Measurements from ENCODE around the gene BRIP1.
"Not testable (repeated sequence)": the region's sequence is repeated elsewhere in the genome, so short reads cannot be mapped to it uniquely, and the experiment has no call there.

BRIP1 gene

DNA sequence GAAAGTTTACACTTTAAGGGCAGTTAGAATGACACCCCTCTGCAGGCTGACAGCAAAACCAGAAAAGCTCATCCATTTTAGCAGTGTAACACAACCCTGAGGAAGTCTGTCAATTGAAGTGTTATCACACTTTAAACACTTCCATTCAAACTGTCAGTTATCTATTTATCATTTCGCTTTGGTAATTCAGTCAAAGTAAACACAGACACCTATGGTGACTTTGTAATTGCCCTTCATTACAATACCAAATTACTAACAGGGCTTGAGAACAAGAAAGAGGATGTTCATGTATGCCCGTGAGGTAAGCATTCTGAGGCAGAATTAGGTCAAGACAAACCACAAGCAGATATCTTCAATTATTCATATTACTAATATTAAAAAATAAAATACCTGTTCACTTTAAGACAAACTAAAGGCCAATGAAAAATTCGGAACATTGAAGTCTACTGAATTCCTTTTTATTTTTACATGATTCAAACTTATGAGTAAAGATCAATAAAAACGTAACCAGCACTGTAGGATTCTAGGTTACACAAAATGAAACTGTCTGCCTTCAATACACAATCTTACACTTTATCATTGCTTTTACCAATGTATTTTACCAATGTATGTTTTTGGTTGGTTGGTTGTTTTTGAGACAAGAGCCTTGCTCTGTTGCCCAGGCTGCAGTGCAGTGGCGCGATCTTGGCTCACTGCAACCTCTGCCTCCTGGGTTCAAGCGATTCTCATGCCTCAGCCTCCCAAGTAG, 57.1 kb downstream of the BRIP1 start:
- in situ Hi-C loops (cut with MboI; ENCODE audit: low sequenced_read_pairs), result no loop called here

DNA sequence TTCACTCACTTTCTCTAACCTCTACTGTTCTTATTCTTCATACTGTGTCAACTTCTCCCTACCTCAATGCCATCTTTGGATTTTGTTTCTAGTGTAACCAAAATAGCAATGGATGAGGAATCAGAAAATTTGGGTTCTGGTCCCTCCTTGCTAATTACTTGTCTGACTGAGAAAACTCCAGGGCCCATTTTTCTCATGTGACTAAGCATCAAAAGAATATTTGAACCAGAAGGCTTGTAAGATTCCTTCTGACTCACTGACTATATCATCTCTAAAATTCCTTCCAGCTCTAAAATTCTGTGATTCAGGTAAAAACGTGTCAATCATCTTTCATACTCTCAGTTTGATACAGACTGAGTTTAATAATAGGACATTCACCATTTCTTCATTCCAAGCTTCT, 57.9 kb downstream of the BRIP1 start:
- in situ Hi-C loops (cut with MboI; ENCODE audit: low sequenced_read_pairs), result no loop called here

DNA sequence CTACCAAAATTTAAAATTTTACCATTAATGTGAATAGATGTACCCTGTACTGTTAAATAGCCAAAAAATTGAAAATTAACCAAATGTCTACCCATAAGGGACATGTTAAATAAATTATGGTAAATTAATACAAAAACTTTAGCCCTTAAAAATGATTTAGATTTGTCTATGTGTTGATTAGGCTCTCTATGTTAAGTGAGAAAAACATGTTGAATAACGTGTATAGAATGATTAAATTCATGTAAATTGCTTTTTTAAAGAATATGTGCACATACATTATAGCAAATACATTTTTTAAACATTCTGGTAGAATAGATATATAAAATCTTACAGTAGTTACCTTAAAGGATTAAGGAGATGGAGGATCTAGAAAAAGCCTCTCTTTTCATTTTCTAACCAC, 59.5 kb downstream of the BRIP1 start:
- in situ Hi-C loops (cut with MboI; ENCODE audit: low sequenced_read_pairs), result no loop called here

DNA sequence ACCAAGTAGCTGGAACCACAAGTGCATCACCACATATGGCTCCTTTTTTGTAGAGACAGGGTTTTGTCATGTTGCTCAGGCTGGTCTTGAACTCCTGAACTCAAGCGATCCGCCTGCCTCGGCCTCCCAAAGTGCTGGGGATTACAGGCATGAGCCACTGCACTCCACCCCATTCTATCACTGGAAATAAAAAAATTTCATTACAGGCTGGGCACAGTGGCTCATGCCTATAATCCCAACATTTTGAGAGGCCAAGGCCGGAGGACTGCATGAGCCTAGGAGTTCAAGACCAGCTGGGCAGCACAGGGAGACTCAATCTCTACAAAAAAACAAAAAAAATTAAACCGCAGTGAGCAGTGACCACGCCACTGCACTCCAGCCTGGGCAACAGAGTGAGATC, 60.1 kb downstream of the BRIP1 start:
- in situ Hi-C loops (cut with MboI; ENCODE audit: low sequenced_read_pairs), result no loop called here

DNA sequence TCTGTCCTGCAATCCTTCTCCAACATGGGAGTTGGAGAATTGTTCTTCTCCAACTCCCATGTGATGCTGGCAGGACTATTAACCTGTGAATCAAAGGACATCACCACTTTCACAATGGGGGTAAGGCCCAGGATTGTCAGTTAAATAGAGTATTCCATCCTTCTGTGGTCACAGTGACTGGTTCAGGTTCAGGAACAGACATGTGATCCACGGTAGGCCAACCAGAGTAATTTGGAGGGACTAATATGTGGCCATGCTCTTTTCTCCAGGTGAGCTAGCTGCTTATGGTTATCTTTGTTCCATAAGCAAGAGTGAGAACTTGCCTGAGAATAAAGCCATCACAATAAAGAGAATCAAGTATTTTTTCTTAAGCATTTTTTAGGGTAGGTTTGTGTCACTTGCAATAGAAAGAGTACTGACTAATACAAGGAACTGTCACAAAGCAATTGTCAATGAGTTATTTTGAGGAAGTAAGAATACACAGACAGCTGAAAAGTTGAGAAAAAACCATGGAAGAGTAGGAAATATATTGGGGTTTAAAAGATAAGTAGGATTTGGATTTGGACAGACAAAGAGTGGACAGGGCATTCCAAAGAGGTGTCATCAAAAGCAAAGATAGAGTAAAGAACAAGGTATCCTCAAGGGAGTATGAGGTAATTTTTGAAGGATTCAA, 63.4 kb downstream of the BRIP1 start:
- in situ Hi-C loops (cut with MboI; ENCODE audit: low sequenced_read_pairs), result no loop called here

DNA sequence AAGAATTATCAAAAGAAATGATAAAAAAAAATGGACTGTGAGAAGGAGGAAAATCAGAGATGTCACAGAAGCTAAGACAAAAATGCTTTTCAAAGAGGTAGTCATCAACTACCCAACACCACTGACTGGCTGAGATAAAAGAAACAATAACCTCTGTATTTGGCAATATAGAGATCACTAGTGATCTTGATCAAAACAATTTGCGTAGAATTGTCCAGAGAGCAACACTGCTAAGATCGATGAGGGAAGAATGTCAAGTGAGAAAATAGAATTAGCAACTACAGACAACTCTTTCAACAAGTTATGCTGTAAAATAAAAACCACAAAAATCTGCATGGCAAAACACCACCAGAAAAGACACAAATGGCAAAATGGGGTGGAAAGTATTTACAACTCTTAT, 66.0 kb downstream of the BRIP1 start:
- in situ Hi-C loops (cut with MboI; ENCODE audit: low sequenced_read_pairs), result no loop called here

DNA sequence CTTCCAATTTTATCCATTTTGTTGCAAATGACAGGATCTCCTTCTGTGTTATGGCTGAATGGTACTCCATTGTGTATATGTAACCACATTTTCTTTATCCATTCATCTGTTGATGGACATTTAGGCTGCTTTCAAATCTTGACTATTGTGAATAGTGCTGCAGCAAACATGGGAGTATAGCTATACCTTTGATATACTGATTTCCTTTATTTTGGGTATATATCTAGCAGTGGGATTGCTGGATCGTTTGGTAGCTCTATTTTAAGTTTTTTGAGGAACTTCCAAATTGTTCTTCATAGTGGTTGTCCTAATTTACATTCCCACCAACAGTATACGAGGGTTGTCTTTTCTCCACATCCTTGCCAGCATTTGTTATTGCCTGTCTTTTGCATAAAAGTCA, 67.8 kb downstream of the BRIP1 start:
- in situ Hi-C loops (cut with MboI; ENCODE audit: low sequenced_read_pairs), result no loop called here

GRCh38 chr17:61794792-61795191, 68.5 kb downstream of the BRIP1 start:
- in situ Hi-C loops (cut with MboI; ENCODE audit: low sequenced_read_pairs), result no loop called here

DNA sequence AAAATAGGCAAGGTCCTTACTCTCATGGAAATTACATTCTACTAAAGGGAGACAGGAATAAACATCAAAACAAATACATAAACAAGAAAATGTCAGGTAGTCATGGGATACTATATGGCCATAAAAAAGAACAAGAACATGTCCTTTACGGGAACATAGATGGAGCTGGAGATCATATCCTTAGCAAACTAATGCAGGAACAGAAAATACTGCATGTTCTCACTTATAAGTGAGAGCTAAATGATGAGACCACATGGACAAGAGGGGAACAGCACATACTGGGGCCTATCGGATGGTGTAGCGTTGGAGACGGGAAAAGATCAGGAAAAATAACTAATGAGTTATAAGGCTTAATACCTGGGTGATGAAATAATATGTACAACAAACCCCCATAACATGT, 69.1 kb downstream of the BRIP1 start:
- in situ Hi-C loops (cut with MboI; ENCODE audit: low sequenced_read_pairs), result no loop called here

GRCh38 chr17:61793565-61793964, 69.8 kb downstream of the BRIP1 start:
- in situ Hi-C loops (cut with MboI; ENCODE audit: low sequenced_read_pairs), result no loop called here

- in situ Hi-C loops (cut with MboI; ENCODE audit: low sequenced_read_pairs), result no loop called here
These were observed 73.5 kb downstream of the BRIP1 start for GRCh38 chr17:61789872-61790271.

DNA sequence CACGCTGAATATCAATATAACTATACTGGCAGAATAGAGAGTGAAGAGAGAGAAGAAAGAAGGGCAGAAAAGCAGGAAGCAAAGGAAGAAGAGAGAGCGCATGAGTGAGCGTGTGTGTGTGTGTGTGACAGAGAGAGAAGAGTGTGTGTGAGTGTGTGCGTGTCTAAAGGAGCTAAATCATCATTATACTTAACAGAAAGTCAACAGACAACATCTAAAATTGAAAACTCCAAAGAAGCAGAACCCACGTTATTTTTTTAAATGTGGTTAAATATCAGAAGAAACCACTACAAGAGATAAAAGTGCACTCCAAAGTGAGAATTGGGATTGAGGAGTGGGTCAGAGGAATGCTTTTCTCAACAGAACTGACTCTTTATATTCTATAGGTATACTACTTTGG, 77.2 kb downstream of the BRIP1 start:
- in situ Hi-C loops (cut with MboI; ENCODE audit: low sequenced_read_pairs), result no loop called here

DNA sequence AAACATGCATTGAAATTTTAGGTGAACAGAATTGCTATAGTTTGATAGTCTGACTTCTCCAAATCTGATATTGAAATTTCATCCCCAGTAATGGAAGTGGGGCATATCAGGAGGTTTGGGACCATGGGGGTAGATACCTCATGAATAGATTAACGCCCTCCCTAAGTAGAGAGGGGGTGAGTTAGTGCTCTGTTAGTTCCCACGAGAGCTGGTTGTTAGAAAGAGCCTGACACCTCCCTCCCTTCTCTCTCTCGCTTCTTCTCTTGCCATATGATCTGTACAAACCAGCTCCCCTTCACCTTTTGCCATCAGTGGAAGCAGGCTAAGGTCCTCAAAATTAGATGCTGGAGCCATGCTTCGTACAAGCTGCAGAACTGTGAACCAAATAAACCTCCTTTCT, 78.8 kb downstream of the BRIP1 start:
- in situ Hi-C loops (cut with MboI; ENCODE audit: low sequenced_read_pairs), result no loop called here

GRCh38 chr17:61783556-61784304, 79.6 kb downstream of the BRIP1 start:
- in situ Hi-C loops (cut with MboI; ENCODE audit: low sequenced_read_pairs), result no loop called here

- in situ Hi-C loops (cut with MboI; ENCODE audit: low sequenced_read_pairs), result no loop called here
These were observed 80.2 kb downstream of the BRIP1 start for GRCh38 chr17:61783120-61783519.

GRCh38 chr17:61782683-61783082, 80.6 kb downstream of the BRIP1 start:
- in situ Hi-C loops (cut with MboI; ENCODE audit: low sequenced_read_pairs), result no loop called here

GRCh38 chr17:61775364-61775763, 88.0 kb downstream of the BRIP1 start:
- in situ Hi-C loops (cut with MboI; ENCODE audit: low sequenced_read_pairs), result no loop called here

DNA sequence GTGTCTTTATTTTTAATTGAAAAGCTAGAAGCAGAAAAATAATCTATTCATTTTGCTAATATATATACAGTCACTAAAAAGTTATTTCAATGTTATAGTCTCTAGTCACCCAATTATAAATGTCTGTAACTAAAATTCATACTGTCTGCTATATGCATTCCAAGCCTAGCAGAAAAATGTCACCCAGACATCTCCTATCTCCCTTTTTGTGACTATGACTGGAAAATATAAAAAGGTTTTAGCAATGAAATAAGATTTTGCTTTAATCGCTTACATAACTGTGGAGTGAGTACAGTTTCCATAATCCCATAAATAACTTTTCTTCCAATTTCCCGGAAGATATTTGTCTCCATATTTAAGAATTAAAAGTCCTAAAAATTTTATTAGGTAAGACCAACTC, 88.6 kb downstream of the BRIP1 start:
- in situ Hi-C loops (cut with MboI; ENCODE audit: low sequenced_read_pairs), result no loop called here

- in situ Hi-C loops (cut with MboI; ENCODE audit: low sequenced_read_pairs), result not testable (repeated sequence)
These were observed 89.2 kb downstream of the BRIP1 start for GRCh38 chr17:61774087-61774486.

- in situ Hi-C loops (cut with MboI; ENCODE audit: low sequenced_read_pairs), result no loop called here
These were observed 92.4 kb downstream of the BRIP1 start for GRCh38 chr17:61770752-61771533.

- in situ Hi-C loops (cut with MboI; ENCODE audit: low sequenced_read_pairs), result no loop called here
These were observed 93.3 kb downstream of the BRIP1 start for GRCh38 chr17:61770043-61770442.
